T-helper 2 cell treated with Interferon-gamma antibody and Interleukin-4, amounts not matched to agents 5 μg/mL and 100 μg/mL, for 36 hours (primary cell): Measurements from ENCODE around the gene NCBP3.
"Not testable (repeated sequence)": the region's sequence is repeated elsewhere in the genome, so short reads cannot be mapped to it uniquely, and the experiment has no call there.

Source experiments
- DNase-seq: peaks from one replicate; pipeline ENCODE4 v3.0.0; 2021; ENCODE audit warnings: low spot score
- H3K27ac Mint-ChIP-seq: one replicate; pipeline ENCODE4 v1.8.0; 2021; ENCODE audit warnings: mild to moderate bottlenecking, mixed read lengths
- H3K27me3 Mint-ChIP-seq: one replicate; pipeline ENCODE4 v1.8.0; 2021; ENCODE audit warnings: low read depth, mixed read lengths
- H3K36me3 Mint-ChIP-seq: one replicate; pipeline ENCODE4 v1.8.0; 2021; ENCODE audit warnings: low read depth, mixed read lengths
- H3K4me1 Mint-ChIP-seq: one replicate; pipeline ENCODE4 v1.8.0; 2021; ENCODE audit warnings: low read depth, mixed read lengths
- H3K4me3 Mint-ChIP-seq: one replicate; pipeline ENCODE4 v1.8.0; 2022; ENCODE audit warnings: mild to moderate bottlenecking, moderate library complexity, mixed read lengths
- H3K9me3 Mint-ChIP-seq: one replicate; pipeline ENCODE4 v1.8.0; 2021; ENCODE audit warnings: mixed read lengths

NCBP3 gene

DNA sequence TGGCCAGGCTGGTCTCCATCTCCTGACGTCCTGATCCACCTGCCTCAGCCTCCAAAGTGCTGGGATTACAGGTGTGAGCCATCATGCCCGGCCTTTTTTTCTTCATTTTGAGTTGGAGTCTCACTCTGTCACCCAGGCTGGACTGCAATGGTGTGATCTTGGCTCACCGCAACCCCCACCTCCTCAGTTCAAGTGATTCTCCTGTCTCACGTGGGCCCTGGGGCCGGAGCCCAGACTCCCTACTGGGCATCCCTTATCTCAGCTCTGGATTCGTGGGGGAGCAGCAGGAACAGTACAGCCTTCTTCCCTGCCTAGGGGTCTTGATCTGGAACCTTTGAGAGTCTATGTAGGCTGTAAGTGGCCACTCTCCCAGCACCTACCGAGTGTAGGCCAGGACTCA lies 52.8 kb downstream of the NCBP3 start:
- not testable (repeated sequence) for DNase-seq, H3K27me3 Mint-ChIP-seq, H3K9me3 Mint-ChIP-seq, H3K27ac Mint-ChIP-seq, H3K36me3 Mint-ChIP-seq, H3K4me3 Mint-ChIP-seq
- peaks cover 46% of the 10 kb centered on the region for H3K4me1 Mint-ChIP-seq

DNA sequence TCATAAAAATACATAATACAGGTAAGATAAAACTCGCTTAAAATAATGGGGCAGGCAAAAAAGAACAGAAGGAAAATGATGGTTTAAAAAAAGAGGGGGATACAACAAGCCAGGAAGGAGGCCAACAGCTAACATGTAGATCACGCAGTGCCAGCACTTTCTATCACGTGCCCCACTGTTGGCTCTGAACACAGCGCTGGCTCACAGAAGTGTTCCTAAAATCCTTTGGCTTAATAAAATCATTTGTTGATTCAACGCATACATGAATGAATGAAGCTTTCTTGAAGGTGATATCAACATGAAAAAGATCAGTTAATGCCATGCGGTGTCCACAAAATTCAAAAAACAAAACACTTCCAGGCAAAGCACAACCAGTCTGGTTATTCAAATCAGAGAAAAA lies 53.6 kb downstream of the NCBP3 start:
- Mint-ChIP-seq H3K9me3 (no peaks in the 10 kb centered on the region), H3K4me3 (no peak overlapping the region), H3K36me3 (peaks cover 2% of the 10 kb centered on the region), H3K4me1 (peaks cover 48% of the 10 kb centered on the region), H3K27me3 (no peaks in the 10 kb centered on the region), H3K27ac (no peak overlapping the region)
- DNase-seq, result no peak

DNA sequence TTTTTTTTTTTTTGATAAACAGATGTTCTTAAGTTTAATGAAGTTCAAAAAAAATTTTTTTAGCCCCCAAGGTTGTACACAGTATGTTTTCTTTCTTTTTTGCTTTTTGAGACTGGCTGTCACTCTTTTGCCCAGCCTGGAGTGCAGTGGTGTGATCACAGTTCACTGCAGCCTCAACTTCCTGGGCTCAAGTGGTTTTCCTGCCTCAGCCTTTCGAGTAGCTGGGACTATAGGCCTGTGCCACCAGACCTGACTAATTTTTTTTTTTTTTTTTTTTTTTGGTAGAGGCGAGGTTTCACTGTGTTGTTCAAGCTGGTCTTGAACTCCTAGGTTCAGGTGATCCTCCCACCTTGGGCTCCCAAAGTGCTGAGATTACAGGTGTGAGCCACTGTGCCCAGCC lies 57.8 kb downstream of the NCBP3 start:
- H3K9me3 Mint-ChIP-seq, result no peaks in the 10 kb centered on the region
- H3K4me3 Mint-ChIP-seq, result no peak overlapping the region
- H3K27ac Mint-ChIP-seq, result no peak overlapping the region
- H3K36me3 Mint-ChIP-seq, result peaks cover 2% of the 10 kb centered on the region
- no peaks in the 10 kb centered on the region for H3K27me3 Mint-ChIP-seq
- no peak for DNase-seq
- H3K4me1 Mint-ChIP-seq, result peaks cover 35% of the 10 kb centered on the region

DNA sequence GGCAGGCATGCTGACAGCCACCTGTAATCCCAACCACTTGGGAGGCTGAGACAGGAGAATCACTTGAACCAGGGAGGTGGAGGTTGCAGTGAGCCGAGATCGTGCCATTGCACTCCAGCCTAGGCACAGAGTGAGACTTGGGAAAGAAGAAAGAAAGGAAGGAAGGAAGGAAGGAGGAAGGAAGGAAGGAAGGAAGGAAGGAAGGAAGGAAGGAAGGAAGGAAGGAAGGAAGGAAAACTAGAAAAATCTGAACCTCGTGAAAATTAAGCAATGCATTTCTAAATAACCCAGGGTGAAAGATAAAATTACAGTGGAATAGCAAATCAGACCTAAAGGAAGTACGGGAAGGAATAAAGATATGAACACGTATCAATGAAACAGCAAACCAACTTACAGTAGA lies 60.7 kb downstream of the NCBP3 start:
- H3K4me1 Mint-ChIP-seq, result peaks cover 23% of the 10 kb centered on the region
- not testable (repeated sequence) for H3K27me3 Mint-ChIP-seq, DNase-seq, H3K36me3 Mint-ChIP-seq, H3K4me3 Mint-ChIP-seq, H3K9me3 Mint-ChIP-seq, H3K27ac Mint-ChIP-seq

DNA sequence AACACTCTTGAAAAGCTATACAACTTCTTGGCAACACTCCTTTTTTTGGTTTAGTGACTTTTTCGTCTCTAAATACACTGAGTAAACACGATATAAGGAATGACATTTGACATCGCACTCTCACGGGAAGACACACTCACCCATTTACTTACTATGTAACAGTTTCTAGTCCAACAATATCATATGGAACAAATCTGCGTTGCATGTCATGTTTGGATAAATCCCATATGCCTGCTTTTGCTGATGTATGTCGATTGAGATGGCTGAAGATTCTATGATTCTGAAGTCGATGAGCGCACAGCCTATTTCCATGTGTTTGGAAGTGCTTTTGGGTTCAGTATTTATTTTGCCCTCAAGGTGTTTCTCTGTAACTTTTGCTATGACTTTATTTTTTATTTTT lies 63.3 kb downstream of the NCBP3 start:
- Mint-ChIP-seq H3K27ac (no peak overlapping the region), H3K4me1 (peaks cover 10% of the 10 kb centered on the region), H3K9me3 (no peaks in the 10 kb centered on the region), H3K36me3 (no peaks in the 10 kb centered on the region), H3K27me3 (no peaks in the 10 kb centered on the region), H3K4me3 (no peak overlapping the region)
- DNase-seq, result no peak

DNA sequence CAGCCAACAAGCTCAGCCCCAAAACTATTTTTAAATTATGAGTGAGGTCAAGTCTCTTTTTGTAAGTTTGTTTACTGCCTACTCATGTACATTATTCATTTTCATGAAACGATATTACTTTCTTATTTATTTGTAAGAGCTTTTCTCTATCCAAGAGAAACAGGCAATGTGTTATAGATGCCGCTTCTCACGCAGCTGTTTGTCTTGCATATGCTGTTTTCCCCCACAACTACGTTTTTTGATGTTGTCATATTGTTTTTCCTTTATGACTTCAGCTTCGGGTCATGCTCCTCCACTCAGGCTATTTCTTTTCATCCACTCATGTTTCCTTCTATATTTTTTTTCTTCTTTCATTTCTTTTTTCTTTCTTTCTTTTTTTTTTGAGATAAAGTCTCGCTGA lies 65.1 kb downstream of the NCBP3 start:
- Mint-ChIP-seq H3K36me3 (no peaks in the 10 kb centered on the region), H3K27me3 (no peaks in the 10 kb centered on the region), H3K9me3 (no peaks in the 10 kb centered on the region), H3K4me3 (no peak overlapping the region), H3K27ac (no peak overlapping the region), H3K4me1 (peaks cover 2% of the 10 kb centered on the region)
- DNase-seq, result no peak

DNA sequence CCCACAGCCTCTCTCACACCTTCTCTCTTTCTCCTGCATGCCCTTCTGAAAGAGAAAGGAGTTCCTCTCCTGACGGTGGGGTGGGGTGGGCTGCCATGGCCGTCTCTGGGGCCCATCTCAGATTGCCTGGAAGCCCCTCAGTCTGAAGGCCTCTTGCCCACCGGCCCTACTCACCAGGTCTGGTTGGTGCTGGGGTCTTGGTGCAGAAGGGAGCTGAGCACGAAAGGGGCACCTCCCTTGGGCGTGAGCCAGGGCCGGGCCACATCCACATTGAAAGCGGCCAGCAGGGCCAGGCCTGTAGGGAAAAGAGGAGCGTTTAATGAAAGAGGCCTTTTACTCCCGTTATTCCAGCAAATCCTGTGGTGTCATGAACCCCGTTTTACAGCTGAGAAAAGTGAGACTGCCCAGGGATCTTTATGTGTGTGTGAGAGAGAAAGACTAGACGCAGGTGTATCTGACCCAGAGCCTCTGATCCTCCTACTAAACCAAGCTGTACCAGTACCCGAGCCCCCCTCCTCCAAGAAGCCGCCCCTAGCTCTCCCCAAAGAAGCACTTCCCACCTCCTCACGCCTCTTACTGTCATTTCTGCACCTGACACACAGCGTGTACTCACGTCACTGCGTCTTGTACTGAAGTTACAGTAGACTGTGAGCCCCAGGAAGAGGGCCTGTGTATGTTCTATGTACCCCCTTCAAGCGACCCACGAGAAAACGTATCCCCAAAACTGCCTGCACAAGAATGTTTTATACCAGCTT lies 68.5 kb downstream of the NCBP3 start:
- H3K27ac Mint-ChIP-seq, result no peak overlapping the region
- no peak overlapping the region for H3K4me3 Mint-ChIP-seq
- no peak for DNase-seq
- H3K36me3 Mint-ChIP-seq, result no peaks in the 10 kb centered on the region
- H3K9me3 Mint-ChIP-seq, result no peaks in the 10 kb centered on the region
- H3K27me3 Mint-ChIP-seq, result no peaks in the 10 kb centered on the region
- no peaks in the 10 kb centered on the region for H3K4me1 Mint-ChIP-seq

DNA sequence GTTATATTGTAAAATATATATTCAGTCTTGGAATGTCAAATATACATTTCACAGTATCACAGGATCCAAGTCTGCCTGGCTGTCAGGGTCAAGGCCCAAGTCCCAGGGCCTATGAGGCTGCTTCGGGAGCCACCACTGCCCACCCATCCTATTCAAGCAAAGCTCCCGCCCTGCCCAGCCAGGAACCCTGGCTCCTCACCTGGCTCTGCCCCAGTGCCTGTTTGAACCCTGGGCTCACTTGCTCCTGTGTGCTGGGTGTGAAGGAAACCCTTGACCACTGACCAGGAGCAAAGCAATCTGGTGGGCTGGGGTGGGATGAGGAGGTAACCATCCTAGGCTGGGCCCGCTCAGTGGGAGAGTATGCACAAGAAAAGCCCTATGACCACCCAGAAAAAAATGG lies 72.1 kb downstream of the NCBP3 start:
- Mint-ChIP-seq H3K27ac (no peak overlapping the region), H3K4me1 (peaks cover 20% of the 10 kb centered on the region), H3K27me3 (no peaks in the 10 kb centered on the region), H3K36me3 (peaks cover 1% of the 10 kb centered on the region), H3K9me3 (no peaks in the 10 kb centered on the region), H3K4me3 (no peak overlapping the region)
- DNase-seq, result no peak

DNA sequence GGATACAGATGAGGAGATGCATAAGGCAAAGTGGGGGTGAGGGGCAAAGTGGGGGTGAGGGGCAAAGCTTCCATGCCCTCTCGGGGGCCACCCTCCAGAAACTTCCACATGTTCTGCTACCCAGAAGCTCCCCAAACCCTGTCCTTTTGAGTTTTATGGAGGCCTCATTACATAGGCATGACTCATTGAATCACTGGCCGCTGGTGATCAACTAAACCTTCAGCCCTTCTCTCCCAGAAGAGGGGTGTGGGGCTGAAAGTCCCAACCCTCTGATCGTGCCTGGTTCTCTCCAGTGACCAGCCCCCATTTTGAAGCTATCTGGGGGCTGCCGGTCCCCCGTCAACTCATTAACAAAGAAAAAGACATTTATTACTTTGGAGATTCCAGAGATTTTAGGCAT lies 72.5 kb downstream of the NCBP3 start:
- Mint-ChIP-seq H3K9me3 (no peaks in the 10 kb centered on the region), H3K27ac (no peak overlapping the region), H3K4me3 (no peak overlapping the region), H3K36me3 (peaks cover 3% of the 10 kb centered on the region), H3K27me3 (no peaks in the 10 kb centered on the region), H3K4me1 (peaks cover 22% of the 10 kb centered on the region)
- DNase-seq, result no peak

DNA sequence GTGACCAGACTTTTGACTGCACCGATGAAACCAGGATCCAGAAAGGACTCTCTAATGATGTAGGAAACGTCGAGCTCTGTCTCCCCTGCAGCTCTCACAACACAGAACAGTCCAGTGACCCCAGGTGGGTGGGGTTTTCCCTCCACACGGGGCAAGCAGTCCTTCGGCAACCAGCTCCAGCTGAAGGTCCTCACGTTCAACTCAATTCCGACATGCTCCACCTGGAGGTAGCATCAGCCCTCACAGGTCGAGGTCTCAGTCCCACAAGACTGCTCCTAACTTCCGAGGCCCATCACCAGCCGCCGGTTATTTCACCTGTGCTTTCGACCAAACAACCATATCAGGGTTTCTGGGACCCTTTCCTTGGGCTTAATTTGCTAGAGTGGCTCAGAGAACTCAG lies 73.3 kb downstream of the NCBP3 start:
- H3K9me3 Mint-ChIP-seq, result peaks cover 1% of the 10 kb centered on the region
- no peak overlapping the region for H3K4me3 Mint-ChIP-seq
- DNase-seq, result no peak
- no peak overlapping the region for H3K27ac Mint-ChIP-seq
- H3K27me3 Mint-ChIP-seq, result no peaks in the 10 kb centered on the region
- peaks cover 5% of the 10 kb centered on the region for H3K36me3 Mint-ChIP-seq
- H3K4me1 Mint-ChIP-seq, result peaks cover 25% of the 10 kb centered on the region

DNA sequence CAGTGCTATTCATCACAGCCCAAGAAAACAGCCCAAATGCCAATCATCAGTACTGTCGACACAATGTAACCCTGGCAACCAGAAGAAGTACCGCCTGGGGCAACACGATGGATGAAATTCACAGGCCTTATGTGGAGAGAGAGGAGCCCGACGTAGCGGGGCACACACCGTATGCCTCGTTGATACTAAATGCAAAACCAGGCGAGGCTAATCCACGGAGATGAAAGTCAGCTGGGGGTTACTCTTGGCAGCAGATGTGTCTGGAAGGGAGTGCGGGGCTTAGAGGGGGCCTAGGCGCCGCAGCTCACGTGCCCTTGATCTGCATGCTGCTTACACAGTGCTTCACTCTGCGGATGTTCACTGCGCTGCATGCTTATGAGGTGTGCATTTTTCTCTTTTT lies 74.9 kb downstream of the NCBP3 start:
- Mint-ChIP-seq H3K4me3 (no peak overlapping the region), H3K4me1 (peaks cover 30% of the 10 kb centered on the region), H3K36me3 (peaks cover 7% of the 10 kb centered on the region), H3K9me3 (peaks cover 5% of the 10 kb centered on the region), H3K27ac (peak overlapping the region; percentile 57), H3K27me3 (no peaks in the 10 kb centered on the region)
- no peak for DNase-seq

DNA sequence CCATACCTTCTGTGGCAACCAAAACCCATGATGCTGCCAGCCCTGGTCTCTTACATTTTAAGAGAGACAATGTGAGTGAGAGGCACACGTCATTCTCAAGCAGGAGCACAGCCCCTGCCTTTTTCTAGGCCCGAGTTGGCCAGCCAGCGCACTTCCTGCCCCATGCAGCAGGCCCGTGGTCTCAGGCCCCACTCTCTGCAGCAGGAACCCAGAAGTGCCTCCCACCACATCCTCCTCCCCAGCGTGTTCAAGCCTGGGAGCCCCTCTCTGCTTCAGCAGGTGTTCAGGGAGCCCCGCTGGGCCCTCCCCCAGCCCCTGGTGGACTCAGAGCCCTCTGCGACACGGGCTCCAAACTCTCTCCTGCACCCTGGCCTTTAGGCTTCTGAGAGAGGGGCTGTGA lies 75.6 kb downstream of the NCBP3 start:
- Mint-ChIP-seq H3K4me3 (no peak overlapping the region), H3K4me1 (peaks cover 37% of the 10 kb centered on the region), H3K27ac (peak overlapping the region; percentile 60), H3K27me3 (no peaks in the 10 kb centered on the region), H3K36me3 (peaks cover 7% of the 10 kb centered on the region), H3K9me3 (peaks cover 5% of the 10 kb centered on the region)
- no peak for DNase-seq

DNA sequence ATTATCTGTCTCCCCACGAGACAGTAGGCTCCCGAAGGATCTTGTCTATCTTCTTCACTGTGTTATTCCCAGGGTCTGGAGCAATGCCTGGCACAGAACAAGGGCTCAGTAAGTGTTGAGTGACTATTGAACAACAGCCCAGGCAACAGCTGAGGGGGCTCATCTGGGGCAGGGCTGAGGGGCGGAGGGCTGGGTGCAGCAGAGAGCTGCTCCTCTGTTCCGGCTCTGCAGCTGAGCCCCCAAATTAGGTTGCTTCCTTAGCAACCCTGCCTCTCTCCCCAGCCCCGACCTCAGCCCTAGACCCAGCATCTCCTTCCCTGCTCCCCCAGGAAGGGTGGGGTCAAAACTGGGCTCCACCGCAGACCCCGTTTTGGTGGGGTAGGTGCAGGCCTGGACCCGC lies 77.3 kb downstream of the NCBP3 start:
- Mint-ChIP-seq H3K27ac (peak overlapping the region; percentile 34), H3K4me1 (peaks cover 47% of the 10 kb centered on the region), H3K4me3 (no peak overlapping the region), H3K27me3 (no peaks in the 10 kb centered on the region), H3K36me3 (peaks cover 7% of the 10 kb centered on the region), H3K9me3 (peaks cover 5% of the 10 kb centered on the region)
- no peak for DNase-seq

DNA sequence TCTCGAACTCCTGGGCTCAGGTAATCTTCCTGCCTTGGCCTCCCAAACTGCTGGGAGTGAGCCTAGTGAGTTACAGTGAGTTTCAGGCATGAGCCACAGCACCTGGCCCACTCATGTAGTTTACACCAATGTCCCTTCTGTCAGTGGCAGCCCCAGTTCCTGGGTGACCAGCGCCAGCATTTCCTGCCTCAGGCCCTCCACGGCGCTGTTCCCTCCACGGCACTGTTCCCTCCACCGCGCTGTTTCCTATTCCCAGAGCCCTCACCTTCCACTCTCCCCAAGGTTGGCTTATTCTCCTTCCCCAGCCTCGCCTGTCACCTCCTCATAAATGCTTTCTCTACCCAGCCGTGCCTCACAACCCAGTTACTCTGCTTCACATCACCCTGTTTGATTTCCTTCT lies 77.7 kb downstream of the NCBP3 start:
- peaks cover 51% of the 10 kb centered on the region for H3K4me1 Mint-ChIP-seq
- no peak for DNase-seq
- H3K4me3 Mint-ChIP-seq, result no peak overlapping the region
- H3K9me3 Mint-ChIP-seq, result peaks cover 5% of the 10 kb centered on the region
- peaks cover 9% of the 10 kb centered on the region for H3K36me3 Mint-ChIP-seq
- no peaks in the 10 kb centered on the region for H3K27me3 Mint-ChIP-seq
- peak overlapping the region; percentile 34 for H3K27ac Mint-ChIP-seq

DNA sequence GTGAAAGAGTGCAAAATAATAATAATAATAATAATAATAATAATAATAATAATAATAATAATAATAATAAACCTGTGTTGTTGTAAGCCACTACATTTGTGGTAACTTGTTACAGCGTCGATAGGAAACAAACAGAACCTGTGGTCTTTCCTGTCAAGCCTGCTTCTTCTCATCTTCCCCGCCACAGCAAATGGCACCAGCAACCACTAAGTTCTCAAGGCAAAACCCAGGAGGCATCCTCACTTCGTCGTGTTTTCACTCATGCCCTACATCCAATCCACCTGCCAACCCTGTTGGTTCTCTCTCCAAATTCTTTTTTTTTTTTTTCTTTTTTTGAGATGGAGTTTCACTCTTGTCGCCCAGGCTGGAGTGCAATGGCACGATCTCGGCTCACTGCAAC lies 79.3 kb downstream of the NCBP3 start:
- no peaks in the 10 kb centered on the region for H3K27me3 Mint-ChIP-seq
- peaks cover 52% of the 10 kb centered on the region for H3K4me1 Mint-ChIP-seq
- peaks cover 7% of the 10 kb centered on the region for H3K36me3 Mint-ChIP-seq
- H3K9me3 Mint-ChIP-seq, result peaks cover 5% of the 10 kb centered on the region
- DNase-seq, result no peak
- H3K27ac Mint-ChIP-seq, result peak overlapping the region; percentile 7
- no peak overlapping the region for H3K4me3 Mint-ChIP-seq
